ENCODE data around the gene BTBD9. TPM values are rescaled to one million over a fixed set of nuclear protein-coding genes. Genes with fewer than 3 reads are reported as not detected.
A peak's percentile ranks its signal among the peaks of the same experiment; 100 is the strongest.

BTBD9 gene
- total RNA-seq, 2 donors from 2014 or later, result 16.3 to 22.9 TPM

DNA sequence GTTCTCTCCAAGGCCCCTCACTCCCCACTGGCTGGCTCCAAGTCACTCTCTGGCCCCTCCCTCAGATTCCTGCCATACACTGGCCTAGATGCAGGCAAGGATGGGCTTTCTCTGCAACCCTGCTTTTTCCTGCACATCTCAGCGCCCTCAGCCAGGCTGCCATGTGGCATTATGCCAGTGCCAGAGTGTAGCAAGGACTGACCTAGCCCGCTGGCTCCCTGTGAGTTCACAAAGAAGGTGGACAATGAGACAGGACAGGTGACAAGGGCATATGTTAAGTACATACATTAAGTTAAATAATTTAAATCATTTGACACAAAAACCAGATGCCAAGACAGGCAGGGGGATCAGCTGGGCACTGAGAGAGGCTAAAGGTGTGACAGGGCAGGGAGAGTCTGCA, 425.6 kb downstream of the BTBD9 start:
- intact Hi-C loops (cut with DNase I), result no loop called here
- no peak for DNase-seq (ENCODE audit: low spot score)

DNA sequence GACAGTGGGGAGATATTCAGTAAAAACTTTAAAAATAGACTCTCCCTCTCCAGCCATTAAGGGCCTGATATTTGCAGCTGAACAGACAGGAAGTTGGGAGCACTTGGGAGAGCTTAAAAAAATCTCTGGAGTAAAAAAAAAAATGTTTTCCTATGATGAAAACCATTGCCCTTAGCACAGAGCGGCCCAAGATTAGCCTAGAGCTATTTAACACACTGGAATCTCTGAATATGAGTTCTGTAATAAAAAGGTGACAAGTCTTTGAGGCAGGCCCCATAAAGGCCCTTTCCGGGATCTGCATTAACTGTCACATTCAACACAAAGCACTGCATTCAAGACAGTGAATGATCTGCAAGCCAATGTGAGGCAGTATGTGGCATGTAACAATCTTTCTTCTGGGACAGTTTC, 426.5 kb downstream of the BTBD9 start:
- no peak for DNase-seq (ENCODE audit: low spot score)
- intact Hi-C loops (cut with DNase I), result no loop called here

DNA sequence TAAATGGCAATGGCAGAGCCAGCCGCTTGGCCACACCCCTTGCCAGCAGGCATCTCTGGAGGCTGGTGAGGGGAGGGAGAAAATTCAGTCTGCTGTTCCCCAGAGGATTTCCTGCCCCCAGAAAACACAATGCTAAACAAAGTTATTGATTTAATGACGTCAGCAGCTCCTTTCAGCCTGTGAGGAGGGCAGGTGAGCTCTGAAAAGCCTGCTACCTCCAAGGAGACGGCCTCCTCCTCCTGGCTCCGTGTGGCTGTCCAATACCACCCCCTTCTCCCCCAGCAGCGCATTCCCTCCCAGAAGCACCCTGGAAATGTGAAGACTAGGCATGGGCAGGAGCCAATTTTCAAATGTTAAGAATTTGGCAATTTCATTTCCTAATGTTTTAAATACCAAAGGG, 427.1 kb downstream of the BTBD9 start:
- intact Hi-C loops (cut with DNase I), result no loop called here
- no peak for DNase-seq (ENCODE audit: low spot score)

DNA sequence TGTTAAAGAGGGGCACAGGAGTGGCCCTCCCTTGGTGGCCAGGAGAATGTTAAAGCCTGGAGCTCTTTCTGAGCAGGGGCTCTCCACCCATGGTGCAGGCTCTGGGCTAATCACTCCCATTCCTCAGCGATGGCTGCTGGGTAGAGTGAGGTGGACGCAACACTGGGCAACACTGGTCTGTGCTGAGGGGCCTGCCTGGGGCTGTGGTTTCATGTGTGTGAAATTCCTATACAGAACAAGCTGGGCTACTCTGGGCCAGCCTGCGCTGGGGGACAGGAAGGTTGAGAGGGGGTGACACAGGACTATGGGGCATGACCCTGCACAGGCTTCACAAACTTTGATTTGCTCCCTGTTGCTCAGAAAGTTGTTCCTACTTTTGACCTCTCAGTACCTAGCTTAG, 427.6 kb downstream of the BTBD9 start:
- DNase-seq (ENCODE audit: low spot score), result no peak

DNA sequence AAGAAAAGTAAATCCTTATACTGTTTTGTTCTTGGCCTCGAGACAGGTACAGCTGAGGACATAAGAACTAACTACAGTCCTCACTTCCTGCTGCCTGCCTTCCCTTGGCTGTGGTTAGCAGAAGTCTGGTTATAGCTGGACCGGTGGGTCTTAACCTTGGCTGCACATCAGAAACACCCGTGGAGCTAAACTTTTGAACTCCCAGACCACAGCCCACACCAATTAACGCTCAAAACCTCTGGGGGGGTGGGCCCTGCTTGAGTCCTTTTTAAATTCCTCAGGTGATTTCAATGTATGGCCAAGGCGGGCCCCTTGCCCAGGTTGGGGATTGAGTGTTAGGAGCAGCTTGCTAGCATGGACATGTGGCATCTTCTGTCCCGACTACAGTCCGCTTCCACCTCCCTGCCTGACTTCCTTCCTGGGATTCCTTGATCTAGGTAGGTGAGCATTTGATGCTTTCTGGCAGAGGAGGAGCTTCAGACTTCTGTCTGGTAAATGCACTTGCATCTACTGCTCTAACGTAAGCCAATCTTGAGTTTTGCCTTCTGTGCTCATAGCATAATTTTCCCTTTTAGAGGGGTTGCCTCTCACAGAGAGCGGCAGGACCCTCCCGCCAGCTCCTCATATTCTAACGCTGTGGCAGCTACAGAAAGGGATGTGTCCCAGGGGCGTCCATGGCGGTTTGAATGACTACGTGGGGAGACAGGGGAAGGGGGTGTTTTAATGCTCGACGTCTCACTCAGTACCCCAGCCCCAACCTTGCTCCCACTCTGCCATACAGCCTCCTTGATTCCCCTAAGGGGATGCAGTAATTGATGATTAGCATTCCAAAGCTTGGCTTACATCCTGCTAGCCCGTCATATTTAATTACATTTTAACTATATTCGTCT, 430.1 kb downstream of the BTBD9 start:
- DNase-seq (ENCODE audit: low spot score), result no peak
- intact Hi-C loops (cut with DNase I), result no loop called here

More for the DNA sequence above, 427.6 kb downstream of the BTBD9 start:
- intact Hi-C loops (cut with DNase I), result no loop called here

DNA sequence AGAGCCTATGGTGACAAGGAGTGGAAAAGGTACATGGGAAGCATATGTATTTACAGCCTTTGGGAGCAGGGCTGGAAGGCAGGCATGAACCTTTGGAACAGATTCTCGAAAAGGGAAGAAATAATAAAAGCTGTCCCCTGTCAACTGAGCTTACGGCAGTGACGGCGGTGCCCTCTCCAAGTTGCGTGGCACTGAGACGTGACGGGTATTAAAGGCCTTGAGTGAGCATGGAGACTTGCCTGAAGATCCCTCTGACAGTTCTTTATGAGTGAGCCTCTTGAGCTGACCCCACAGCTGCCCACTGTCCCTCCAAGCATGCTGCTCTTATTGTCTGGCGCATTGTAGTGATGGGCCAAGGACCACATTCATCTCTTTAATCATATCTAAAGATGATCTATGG, 431.7 kb downstream of the BTBD9 start:
- DNase-seq (ENCODE audit: low spot score), result no peak
- intact Hi-C loops (cut with DNase I), result no loop called here

DNA sequence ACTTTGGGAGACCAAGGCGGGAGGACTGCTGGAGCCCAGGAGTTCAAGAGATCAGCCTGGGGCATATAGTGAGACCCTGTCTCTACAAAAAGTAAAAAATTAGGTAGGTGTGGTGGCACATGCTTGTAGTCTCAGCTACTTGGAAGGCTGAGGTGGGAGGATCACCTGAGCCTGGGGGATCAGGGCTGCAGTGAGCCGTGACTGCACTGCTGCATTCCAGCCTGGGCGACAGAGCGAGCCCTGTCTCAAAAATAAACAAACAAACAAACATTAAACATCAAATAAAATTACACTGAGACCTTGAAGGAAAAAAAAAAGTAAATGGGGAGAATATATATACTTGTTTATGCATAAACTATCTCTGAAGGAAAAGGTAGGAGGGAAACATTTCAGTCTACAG, 432.4 kb downstream of the BTBD9 start:
- intact Hi-C loops (cut with DNase I), result no loop called here
- DNase-seq (ENCODE audit: low spot score), result no peak

DNA sequence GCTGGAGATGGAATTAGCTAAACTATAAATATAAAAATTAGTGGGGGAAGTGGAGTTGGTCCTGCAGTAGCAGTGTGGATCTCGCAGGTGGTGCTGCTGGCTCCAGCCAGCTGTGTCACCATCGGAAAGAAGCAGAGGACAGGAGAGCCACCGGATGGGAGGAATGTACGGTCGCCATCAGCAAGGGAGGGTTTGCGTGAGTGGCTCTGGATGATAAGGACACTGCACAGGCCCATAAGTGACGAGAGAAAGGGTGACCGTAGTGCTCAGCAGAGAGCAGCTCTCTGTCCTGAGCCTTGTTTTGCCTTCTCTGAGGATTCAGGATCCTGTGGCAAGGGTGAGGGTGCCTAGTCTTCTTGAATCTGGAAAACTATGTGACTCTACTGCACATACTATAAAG, 441.5 kb downstream of the BTBD9 start:
- DNase-seq (ENCODE audit: low spot score), result no peak
- intact Hi-C loops (cut with DNase I), result no loop called here

DNA sequence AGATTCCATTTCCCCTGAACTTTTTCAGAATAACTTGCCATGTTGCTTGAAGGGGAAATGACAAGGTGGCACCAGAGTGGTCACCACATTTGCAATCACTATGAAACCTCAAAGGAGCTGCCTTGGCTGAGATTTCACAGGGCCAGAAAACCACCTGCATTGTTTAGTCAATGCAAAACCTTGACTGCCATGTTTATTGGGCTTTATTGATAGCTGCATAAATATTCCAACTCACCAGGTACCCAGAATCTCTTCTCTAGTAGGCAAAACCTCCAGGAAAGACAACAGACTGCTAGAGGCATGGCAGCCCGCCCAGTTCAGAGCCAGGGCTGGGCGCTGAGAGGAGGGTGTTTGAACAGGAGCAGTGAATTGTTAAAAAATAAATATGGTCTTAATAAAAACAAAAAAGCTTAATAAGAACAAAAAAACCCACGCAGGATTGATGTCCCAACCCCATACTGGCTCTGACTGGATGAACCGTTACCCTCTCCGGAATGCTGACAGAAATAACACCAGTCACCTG, 444.6 kb downstream of the BTBD9 start:
- intact Hi-C loops (cut with DNase I), result no loop called here

DNA sequence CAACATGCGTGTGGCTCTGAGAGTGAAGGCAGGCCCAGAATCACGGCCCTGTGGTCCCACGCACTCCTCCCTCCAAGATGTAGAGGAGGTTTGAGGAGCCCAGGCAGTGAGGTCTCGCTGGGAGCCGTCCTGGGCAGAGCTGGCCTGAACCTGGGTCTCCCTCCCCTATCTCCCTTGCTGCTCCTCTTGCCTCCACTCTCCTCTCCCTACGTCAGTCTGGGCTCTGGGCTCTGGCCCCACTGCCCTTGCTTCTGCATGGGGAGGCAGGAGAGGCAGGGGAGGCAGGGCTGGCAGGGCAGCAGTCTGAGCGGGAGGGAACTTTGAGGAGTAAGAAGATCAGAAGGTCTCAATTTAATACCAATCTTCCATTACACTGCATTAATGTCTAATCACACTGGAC, 445.1 kb downstream of the BTBD9 start:
- no peak for DNase-seq (ENCODE audit: low spot score)
- intact Hi-C loops (cut with DNase I), result no loop called here

More for the DNA sequence above, 444.6 kb downstream of the BTBD9 start:
- DNase-seq (ENCODE audit: low spot score), result no peak

DNA sequence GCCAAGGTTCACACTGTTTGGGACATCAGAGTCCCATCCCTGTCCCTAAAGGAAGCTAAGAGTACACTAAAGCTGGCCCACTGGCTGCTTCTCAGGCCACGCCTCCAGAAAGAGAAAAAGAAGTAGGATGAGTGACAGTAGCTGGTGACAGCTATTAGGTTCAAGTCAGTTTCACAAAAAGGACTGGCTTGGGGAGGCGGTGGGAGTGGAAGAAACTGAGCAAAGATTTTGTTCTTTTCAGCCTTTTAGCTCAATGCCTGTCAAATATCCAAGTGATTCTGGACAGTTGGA, 445.5 kb downstream of the BTBD9 start:
- DNase-seq (ENCODE audit: low spot score), result peak; percentile 17
- intact Hi-C loops (cut with DNase I), result no loop called here

DNA sequence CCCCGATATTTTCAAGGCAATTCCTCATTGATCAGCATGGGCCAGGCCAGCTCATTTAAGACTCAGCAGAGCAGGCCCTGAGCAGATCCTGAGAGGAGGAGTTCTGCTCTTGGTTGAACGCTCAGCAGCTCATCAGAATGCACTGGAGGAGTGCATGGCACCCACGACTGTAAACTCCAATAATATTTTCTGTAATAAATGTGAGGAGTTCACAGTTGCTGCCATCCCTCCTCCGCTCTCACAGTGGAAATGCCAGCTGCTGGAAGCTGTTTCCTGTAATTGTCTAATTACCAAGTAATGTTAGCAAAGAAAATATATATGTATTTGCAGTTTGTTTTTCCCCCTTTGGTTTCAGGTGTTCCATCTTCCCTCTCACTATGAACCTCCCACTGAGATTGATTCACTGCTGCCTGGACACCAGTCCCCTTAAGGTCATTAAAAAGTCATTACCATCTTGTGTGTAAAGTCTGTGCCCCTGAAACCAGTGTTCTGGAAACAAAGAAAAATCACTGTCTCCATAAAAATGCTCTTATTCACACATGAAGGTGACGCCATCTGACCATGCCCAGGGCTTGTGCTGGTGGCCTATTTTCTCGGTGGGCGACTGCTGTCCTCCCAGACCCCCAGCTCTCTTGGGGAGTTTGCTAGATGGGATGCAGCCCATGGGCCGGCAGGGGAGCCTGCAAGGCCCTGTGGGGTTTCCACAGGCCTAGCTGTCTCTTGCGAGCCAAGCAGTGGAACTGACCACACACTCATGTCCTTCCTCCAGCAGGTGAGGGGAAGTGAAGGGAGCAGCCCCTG, 446.0 kb downstream of the BTBD9 start:
- intact Hi-C loops (cut with DNase I), result no loop called here
- peak; percentile 68 for DNase-seq (ENCODE audit: low spot score)

DNA sequence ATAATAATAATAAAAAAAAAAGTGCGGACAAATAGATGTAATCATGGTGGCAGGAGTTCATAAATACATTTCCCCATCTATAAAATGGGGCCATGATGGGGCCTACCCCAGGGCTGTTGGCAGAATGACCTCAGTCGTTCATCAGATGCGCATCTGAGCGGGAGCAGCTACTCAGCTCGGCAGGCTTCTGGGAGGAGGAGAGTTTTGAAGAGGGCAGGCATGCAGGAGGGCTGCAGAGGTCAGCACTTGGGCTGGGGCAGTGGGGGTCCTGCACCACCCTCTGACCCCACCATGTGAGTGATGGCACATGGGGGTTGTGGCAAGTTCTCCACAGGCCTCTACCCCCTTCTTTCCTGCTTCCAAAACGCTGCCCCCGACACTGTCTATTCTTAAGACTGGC, 446.7 kb downstream of the BTBD9 start:
- DNase-seq (ENCODE audit: low spot score), result peak; percentile 29

DNA sequence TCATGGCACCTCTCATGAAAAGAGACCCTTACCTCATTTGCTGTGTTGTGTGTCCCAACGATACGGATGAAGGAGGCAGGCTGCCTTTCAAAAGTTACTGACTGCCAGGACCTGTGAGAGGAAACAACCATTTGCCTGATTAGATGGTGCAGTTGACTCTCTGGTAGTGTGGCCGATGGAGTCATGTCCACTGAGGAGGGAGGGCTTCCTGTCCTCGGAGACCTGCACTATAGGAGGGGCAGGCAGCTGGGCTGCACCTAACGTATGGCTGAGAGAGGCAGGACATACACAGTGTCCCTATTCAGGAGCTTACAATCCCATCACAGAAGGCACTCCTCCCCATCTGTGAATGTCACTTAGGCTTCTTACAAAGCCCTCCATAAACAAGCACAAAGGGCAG, 447.2 kb downstream of the BTBD9 start:
- peak; percentile 18 for DNase-seq (ENCODE audit: low spot score)
- intact Hi-C loops (cut with DNase I), result no loop called here

More for the DNA sequence above, 446.7 kb downstream of the BTBD9 start:
- intact Hi-C loops (cut with DNase I), result no loop called here

DNA sequence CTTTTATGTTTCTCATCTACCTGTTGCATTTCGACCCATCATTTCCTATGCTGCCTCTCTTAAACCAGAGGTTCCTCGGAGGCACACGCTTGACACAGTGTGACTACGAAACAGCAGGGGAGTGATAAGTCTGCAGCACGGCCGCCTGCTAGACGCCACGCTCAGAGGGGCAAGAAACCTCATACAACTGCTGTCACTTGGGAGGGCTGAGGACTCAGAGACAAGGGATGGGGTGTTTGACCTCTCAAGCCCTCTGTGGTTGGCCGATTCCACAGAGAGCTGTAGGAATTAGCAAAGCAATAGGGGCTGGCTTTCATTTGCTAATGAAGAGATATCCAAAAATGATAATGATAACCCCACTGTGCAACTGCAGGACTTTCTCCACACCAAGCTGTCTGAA, 447.7 kb downstream of the BTBD9 start:
- intact Hi-C loops (cut with DNase I), result no loop called here
- peak; percentile 50 for DNase-seq (ENCODE audit: low spot score)

DNA sequence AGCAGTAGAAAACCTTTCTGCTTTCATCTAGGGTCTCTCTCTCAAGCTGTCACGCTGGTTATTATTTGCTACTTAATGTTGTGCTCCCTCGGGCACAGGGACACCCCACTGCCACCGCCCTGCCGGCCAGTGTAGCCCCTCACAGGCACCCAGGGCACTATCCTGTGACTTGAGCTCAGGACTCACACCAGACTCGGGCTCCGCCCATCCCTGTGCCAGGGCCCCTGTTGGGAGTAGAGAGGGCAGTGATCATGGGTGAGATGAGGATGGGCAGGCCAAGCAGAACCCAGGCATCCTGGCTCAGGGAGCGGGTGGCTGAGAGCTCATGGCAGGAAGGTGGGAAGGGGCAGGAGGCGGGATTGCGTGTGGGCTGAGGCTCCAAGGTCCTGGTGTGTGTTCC, 448.3 kb downstream of the BTBD9 start:
- peak; percentile 50 for DNase-seq (ENCODE audit: low spot score)
- intact Hi-C loops (cut with DNase I), result no loop called here

DNA sequence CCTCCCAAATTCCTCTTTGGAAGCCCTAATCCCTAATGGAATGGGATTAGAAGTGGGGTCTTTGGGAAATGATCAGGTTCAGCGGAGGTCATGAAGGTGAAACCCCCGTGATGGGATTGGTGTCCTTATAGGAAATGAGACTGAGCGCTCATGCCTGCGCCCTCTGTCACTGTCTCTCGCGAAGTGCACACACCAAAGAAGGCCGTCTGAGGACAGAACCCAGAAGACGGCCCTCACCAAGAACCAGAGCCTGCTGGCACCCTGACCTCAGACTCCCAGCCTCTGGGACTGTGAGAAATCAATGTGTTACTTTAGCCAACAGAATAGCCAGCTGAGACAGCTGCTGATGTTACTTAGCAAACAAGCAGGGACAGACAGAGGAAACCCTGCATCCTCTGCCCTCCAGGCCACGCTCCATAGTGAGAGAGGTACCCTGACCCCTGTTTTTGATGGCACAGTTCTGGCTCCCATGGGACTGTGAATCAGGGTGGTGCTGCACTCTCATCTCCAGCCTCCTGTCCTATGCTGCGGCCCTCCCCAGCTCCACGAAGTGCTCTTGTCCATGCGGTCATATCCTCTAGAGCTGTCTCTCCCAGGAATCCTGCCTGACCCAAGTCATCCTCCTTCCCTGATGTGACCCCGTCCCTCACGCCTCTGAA, 450.9 kb downstream of the BTBD9 start:
- intact Hi-C loops (cut with DNase I), result no loop called here
- peak; percentile 43 for DNase-seq (ENCODE audit: low spot score)

DNA sequence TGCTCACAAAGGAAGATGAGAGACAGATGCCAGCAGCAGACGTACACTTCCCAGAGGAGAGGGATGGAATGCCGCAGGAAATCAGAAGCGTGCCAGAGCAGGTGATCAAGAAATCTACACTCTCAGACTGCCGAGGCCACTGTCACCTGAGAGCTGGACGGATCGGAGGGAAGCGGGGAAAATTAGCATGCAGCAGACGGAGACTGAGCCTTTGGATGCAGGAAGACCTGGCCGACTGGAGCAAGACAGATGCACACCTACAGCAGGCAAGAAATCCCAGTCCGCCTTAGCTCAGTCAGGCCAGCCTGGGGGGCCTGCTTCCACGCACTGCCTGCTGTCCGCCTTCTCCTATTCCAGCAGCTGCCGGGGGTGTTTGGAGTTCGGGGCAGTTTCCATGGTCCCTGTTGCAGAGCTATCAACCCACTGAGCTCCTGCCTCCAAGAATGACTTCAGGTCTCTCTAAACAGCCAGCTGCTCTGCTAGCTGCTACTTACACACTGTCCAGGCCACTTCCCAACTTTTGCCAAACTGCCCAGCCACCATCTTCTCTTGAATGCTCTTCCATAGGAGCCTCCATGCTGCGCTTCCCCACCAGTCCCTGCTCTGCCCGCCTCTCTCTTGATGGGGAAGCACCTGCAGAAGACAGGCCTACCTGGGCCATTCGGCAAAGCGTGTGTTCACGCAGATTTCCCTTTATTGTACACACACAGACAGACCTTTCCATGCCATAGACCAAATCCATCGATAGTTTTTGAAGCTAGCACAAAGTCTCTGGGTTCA, 451.7 kb downstream of the BTBD9 start:
- intact Hi-C loops (cut with DNase I), result no loop called here
- DNase-seq (ENCODE audit: low spot score), result peak; percentile 69

DNA sequence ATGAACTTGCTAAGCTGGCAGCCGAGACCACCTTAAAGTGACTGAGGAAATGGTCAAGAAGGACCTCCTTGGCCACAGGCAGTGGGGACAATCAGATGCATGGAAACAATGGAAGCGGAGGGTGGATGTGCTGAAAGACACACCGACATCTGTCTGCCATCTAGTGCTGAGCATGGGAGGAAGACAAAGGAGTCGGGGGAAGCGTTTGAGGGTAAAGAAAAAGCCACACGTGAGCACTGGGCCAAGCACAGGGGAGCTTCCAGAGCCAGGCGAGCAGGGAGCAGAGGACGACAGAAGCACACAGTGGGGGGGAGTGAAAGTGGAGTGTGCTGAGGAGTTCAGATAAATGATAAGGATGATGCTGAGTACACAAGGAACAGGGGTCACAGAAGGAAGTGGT, 452.4 kb downstream of the BTBD9 start:
- peak; percentile 31 for DNase-seq (ENCODE audit: low spot score)
- intact Hi-C loops (cut with DNase I), result no loop called here

Measured in posterior vena cava (tissue), 2 donors.